Measurements from ENCODE around the gene UNG. TPM values are rescaled to one million over a fixed set of nuclear protein-coding genes. Genes with fewer than 3 reads are reported as not detected.

Gene UNG
- total and polyA plus RNA-seq, 7 experiments from 2014 or later, result 7.7 to 54.8 (median 13.7) TPM

GRCh38 chr12:109130297-109131153, 33.1 kb downstream of the UNG start:
- intact Hi-C loops (cut with micrococcal nuclease), result no loop called here
- Mint-ChIP-seq H3K4me3 (no peak overlapping the region), H3K27me3 (peaks cover 0 to 7% (median 4%) of the 10 kb centered on the region in 5 donors), H3K27ac (no peak overlapping the region), H3K9me3 (peaks cover 0 to 3% (median 0%) of the 10 kb centered on the region in 11 donors), H3K4me1 (peaks cover 0 to 3% (median 0%) of the 10 kb centered on the region in 7 donors), H3K36me3 (peaks cover 0 to 8% (median 0%) of the 10 kb centered on the region in 5 donors)
- Histone ChIP-seq H3K4me3 (ENCODE audit: low read length) (no peak overlapping the region), H3K4me1 (ENCODE audit: control insufficient read depth in 2 of 2, insufficient read depth in 2 of 2, low read length in 2 of 2) (no peaks in the 10 kb centered on the region), H3K9me3 (ENCODE audit: control insufficient read depth in 2 of 3, low read length in 3 of 3) (no peaks in the 10 kb centered on the region), H3K27ac (ENCODE audit: low read depth, low read length) (no peak overlapping the region), H3K36me3 (ENCODE audit: control insufficient read depth in 2 of 3, insufficient read depth in 3 of 3, low read length in 3 of 3) (no peaks in the 10 kb centered on the region), H3K27me3 (ENCODE audit: control insufficient read depth in 2 of 2, insufficient read depth in 2 of 2, low read length in 2 of 2) (no peaks in the 10 kb centered on the region)
- DNase-seq (no peak), ATAC-seq (no peak)
- POLR2A ChIA-PET, result no interaction called here
- CTCF ChIA-PET, result no interaction called here

GRCh38 chr12:109131154-109132050, 34.0 kb downstream of the UNG start:
- ATAC-seq, result no peak

DNA sequence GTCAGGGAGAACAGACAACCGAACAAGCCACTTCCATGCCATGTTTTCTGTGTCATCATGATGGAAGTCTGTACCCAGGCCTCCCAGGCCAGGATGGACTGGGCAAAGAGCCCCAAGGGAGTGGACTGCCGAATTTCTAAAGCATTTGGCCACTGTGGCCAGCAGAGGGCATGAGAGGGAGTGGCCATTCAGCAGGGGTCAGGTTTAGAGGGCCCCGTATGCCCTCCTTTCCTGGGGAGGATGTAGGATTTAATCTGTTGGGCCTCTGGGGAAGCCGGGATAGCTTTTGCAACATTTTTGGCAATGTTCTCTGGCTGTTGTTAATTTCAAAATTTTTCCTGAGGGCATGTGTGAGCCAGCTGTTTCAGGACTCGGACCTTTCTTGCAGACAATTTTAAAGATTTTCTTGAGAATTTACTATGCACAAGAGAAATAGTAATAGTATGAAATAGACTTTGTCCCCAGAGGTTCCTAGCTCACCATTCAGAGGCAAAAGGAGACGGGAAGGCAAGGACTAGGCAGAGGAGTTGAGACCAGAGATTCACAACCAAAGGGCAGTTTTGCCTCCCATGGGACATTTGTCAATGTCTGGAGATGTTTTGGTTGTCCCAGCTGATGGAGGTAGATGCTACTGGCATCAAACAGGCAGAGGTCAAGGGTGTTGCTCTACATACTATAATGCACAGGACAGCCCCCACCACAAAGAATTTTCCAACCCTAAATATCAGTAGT, 37.0 kb downstream of the UNG start:
- no peak for DNase-seq
- no peaks in the 10 kb centered on the region for H3K9me3 ChIP-seq (ENCODE audit: control insufficient read depth in 2 of 3, low read length in 3 of 3)
- peaks cover 0 to 11% (median 0%) of the 10 kb centered on the region in 5 donors for H3K36me3 Mint-ChIP-seq
- ATAC-seq, result no peak
- peaks cover 0 to 11% (median under 1%) of the 10 kb centered on the region in 11 donors for H3K9me3 Mint-ChIP-seq
- peaks cover 0 to 7% (median 4%) of the 10 kb centered on the region in 5 donors for H3K27me3 Mint-ChIP-seq
- POLR2A ChIA-PET, result no interaction called here
- no peak overlapping the region for H3K4me3 ChIP-seq (ENCODE audit: low read length)
- H3K36me3 ChIP-seq (ENCODE audit: control insufficient read depth in 2 of 3, insufficient read depth in 3 of 3, low read length in 3 of 3), result no peaks in the 10 kb centered on the region
- CTCF ChIA-PET, result no interaction called here
- H3K27ac Mint-ChIP-seq, result no peak overlapping the region
- no peaks in the 10 kb centered on the region for H3K27me3 ChIP-seq (ENCODE audit: control insufficient read depth in 2 of 2, insufficient read depth in 2 of 2, low read length in 2 of 2)
- no peaks in the 10 kb centered on the region for H3K4me1 ChIP-seq (ENCODE audit: control insufficient read depth in 2 of 2, insufficient read depth in 2 of 2, low read length in 2 of 2)
- intact Hi-C loops (cut with micrococcal nuclease), result no loop called here
- H3K4me3 Mint-ChIP-seq, result no peak overlapping the region
- H3K4me1 Mint-ChIP-seq, result peaks cover 0 to 3% (median 0%) of the 10 kb centered on the region in 7 donors
- H3K27ac ChIP-seq (ENCODE audit: low read depth, low read length), result no peak overlapping the region

More at GRCh38 chr12:109131154-109132050, 34.0 kb downstream of the UNG start:
- no peaks in the 10 kb centered on the region for H3K4me1 ChIP-seq (ENCODE audit: control insufficient read depth in 2 of 2, insufficient read depth in 2 of 2, low read length in 2 of 2)
- POLR2A ChIA-PET, result no interaction called here
- H3K4me3 Mint-ChIP-seq, result no peak overlapping the region
- peaks cover 0 to 7% (median 4%) of the 10 kb centered on the region in 5 donors for H3K27me3 Mint-ChIP-seq
- peaks cover 0 to 3% (median 0%) of the 10 kb centered on the region in 7 donors for H3K4me1 Mint-ChIP-seq
- no peak overlapping the region for H3K27ac ChIP-seq (ENCODE audit: low read depth, low read length)
- H3K27me3 ChIP-seq (ENCODE audit: control insufficient read depth in 2 of 2, insufficient read depth in 2 of 2, low read length in 2 of 2), result no peaks in the 10 kb centered on the region
- H3K4me3 ChIP-seq (ENCODE audit: low read length), result no peak overlapping the region
- peaks cover 0 to 7% (median 0%) of the 10 kb centered on the region in 11 donors for H3K9me3 Mint-ChIP-seq
- H3K36me3 Mint-ChIP-seq, result peaks cover 0 to 4% (median 0%) of the 10 kb centered on the region in 5 donors
- intact Hi-C loops (cut with micrococcal nuclease), result no loop called here
- CTCF ChIA-PET, result no interaction called here
- no peaks in the 10 kb centered on the region for H3K36me3 ChIP-seq (ENCODE audit: control insufficient read depth in 2 of 3, insufficient read depth in 3 of 3, low read length in 3 of 3)
- H3K27ac Mint-ChIP-seq, result no peak overlapping the region
- no peak for DNase-seq
- H3K9me3 ChIP-seq (ENCODE audit: control insufficient read depth in 2 of 3, low read length in 3 of 3), result no peaks in the 10 kb centered on the region

- Mint-ChIP-seq H3K4me3 (no peak overlapping the region), H3K27me3 (peaks cover 0 to 7% (median 4%) of the 10 kb centered on the region in 5 donors), H3K4me1 (no peaks in the 10 kb centered on the region), H3K9me3 (peaks cover 0 to 11% (median 0%) of the 10 kb centered on the region in 11 donors), H3K36me3 (peaks cover 0 to 18% (median 3%) of the 10 kb centered on the region in 5 donors), H3K27ac (no peak overlapping the region)
- DNase-seq, result no peak
- no peaks in the 10 kb centered on the region for H3K9me3 ChIP-seq (ENCODE audit: control insufficient read depth in 2 of 3, low read length in 3 of 3)
- H3K27ac ChIP-seq (ENCODE audit: low read depth, low read length), result no peak overlapping the region
- H3K27me3 ChIP-seq (ENCODE audit: control insufficient read depth in 2 of 2, insufficient read depth in 2 of 2, low read length in 2 of 2), result no peaks in the 10 kb centered on the region
- ChIA-PET POLR2A (interaction anchor here (0.7 kb wide), 1 partner anchor 464 kb away, joined by 3 read pairs; no protein-coding TSS in a partner anchor), CTCF (no interaction called here)
- intact Hi-C loops (cut with micrococcal nuclease), result no loop called here
- H3K4me3 ChIP-seq (ENCODE audit: low read length), result no peak overlapping the region
- ATAC-seq, result no peak
- no peaks in the 10 kb centered on the region for H3K36me3 ChIP-seq (ENCODE audit: control insufficient read depth in 2 of 3, insufficient read depth in 3 of 3, low read length in 3 of 3)
- H3K4me1 ChIP-seq (ENCODE audit: control insufficient read depth in 2 of 2, insufficient read depth in 2 of 2, low read length in 2 of 2), result no peaks in the 10 kb centered on the region
Observed at GRCh38 chr12:109137055-109137454, 39.7 kb downstream of the UNG start.

DNA sequence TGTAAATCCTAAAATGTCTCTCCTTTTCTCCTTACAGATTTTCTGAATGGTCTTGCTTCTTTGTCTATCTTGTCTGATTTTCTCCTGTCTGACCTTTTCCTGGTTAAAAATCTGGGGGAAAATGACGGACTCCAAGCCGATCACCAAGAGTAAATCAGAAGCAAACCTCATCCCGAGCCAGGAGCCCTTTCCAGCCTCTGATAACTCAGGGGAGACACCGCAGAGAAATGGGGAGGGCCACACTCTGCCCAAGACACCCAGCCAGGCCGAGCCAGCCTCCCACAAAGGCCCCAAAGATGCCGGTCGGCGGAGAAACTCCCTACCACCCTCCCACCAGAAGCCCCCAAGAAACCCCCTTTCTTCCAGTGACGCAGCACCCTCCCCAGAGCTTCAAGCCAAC, 42.0 kb downstream of the UNG start:
- Mint-ChIP-seq H3K27me3 (peaks cover 0 to 7% (median 4%) of the 10 kb centered on the region in 5 donors), H3K27ac (no peak overlapping the region), H3K36me3 (peaks cover 0 to 22% (median 3%) of the 10 kb centered on the region in 5 donors), H3K4me3 (no peak overlapping the region), H3K9me3 (peaks cover 0 to 11% (median 0%) of the 10 kb centered on the region in 11 donors), H3K4me1 (peaks cover 0 to 7% (median 4%) of the 10 kb centered on the region in 7 donors)
- Histone ChIP-seq H3K27ac (ENCODE audit: low read depth, low read length) (no peak overlapping the region), H3K27me3 (ENCODE audit: control insufficient read depth in 2 of 2, insufficient read depth in 2 of 2, low read length in 2 of 2) (no peaks in the 10 kb centered on the region), H3K36me3 (ENCODE audit: control insufficient read depth in 2 of 3, insufficient read depth in 3 of 3, low read length in 3 of 3) (no peaks in the 10 kb centered on the region), H3K4me3 (ENCODE audit: low read length) (no peak overlapping the region), H3K4me1 (ENCODE audit: control insufficient read depth in 2 of 2, insufficient read depth in 2 of 2, low read length in 2 of 2) (no peaks in the 10 kb centered on the region), H3K9me3 (ENCODE audit: control insufficient read depth in 2 of 3, low read length in 3 of 3) (no peaks in the 10 kb centered on the region)
- no peak for DNase-seq
- intact Hi-C loops (cut with micrococcal nuclease), result no loop called here
- no peak for ATAC-seq
- ChIA-PET CTCF (no interaction called here), POLR2A (no interaction called here)

DNA sequence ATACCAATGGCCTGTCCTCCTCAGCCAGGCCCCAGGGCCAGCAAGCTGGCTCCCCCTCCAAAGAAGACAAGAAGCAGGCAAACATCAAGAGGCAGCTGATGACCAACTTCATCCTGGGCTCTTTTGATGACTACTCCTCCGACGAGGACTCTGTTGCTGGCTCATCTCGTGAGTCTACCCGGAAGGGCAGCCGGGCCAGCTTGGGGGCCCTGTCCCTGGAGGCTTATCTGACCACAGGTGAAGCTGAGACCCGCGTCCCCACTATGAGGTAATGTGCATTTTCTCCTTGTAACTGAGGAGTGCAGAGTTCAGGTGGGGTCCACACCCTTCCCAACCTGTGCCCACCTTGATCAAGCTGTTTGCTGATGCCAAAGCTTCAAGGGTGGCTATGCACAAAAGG, 42.4 kb downstream of the UNG start:
- Mint-ChIP-seq H3K36me3 (peaks cover 0 to 22% (median 3%) of the 10 kb centered on the region in 5 donors), H3K4me3 (no peak overlapping the region), H3K27me3 (peaks cover 0 to 7% (median 4%) of the 10 kb centered on the region in 5 donors), H3K9me3 (peaks cover 0 to 11% (median 0%) of the 10 kb centered on the region in 11 donors), H3K27ac (no peak overlapping the region), H3K4me1 (peaks cover 0 to 7% (median 4%) of the 10 kb centered on the region in 7 donors)
- H3K27me3 ChIP-seq (ENCODE audit: control insufficient read depth in 2 of 2, insufficient read depth in 2 of 2, low read length in 2 of 2), result no peaks in the 10 kb centered on the region
- ChIA-PET CTCF (no interaction called here), POLR2A (no interaction called here)
- no peak overlapping the region for H3K27ac ChIP-seq (ENCODE audit: low read depth, low read length)
- no peak for DNase-seq
- ATAC-seq, result no peak
- intact Hi-C loops (cut with micrococcal nuclease), result no loop called here
- no peak overlapping the region for H3K4me3 ChIP-seq (ENCODE audit: low read length)
- H3K36me3 ChIP-seq (ENCODE audit: control insufficient read depth in 2 of 3, insufficient read depth in 3 of 3, low read length in 3 of 3), result no peaks in the 10 kb centered on the region
- H3K4me1 ChIP-seq (ENCODE audit: control insufficient read depth in 2 of 2, insufficient read depth in 2 of 2, low read length in 2 of 2), result no peaks in the 10 kb centered on the region
- no peaks in the 10 kb centered on the region for H3K9me3 ChIP-seq (ENCODE audit: control insufficient read depth in 2 of 3, low read length in 3 of 3)

Measured in naive thymus-derived CD4-positive, alpha-beta T cell (primary cell).